ENCODE results near the gene KIAA1328. TPM values are rescaled to one million over a fixed set of nuclear protein-coding genes. Genes with fewer than 3 reads are reported as not detected.

Gene KIAA1328
- total and polyA plus RNA-seq, 2 experiments from 2014 or later, result 3.3 to 12.5 TPM

- DNase-seq (ENCODE audit: low spot score), result no peak
- Histone ChIP-seq H3K4me3 (no peak overlapping the region), H3K4me1 (ENCODE audit: insufficient read depth) (no peaks in the 10 kb centered on the region), H2AFZ (no peak overlapping the region), H3K36me3 (replicated peaks; ENCODE audit: insufficient read depth, low read depth) (no peaks in the 10 kb centered on the region), H3K9me3 (ENCODE audit: low read depth) (no peaks in the 10 kb centered on the region), H3K4me2 (no peak overlapping the region), H3K27me3 (no peaks in the 10 kb centered on the region), H3K9me2 (replicated peaks; ENCODE audit: insufficient read depth) (no peaks in the 10 kb centered on the region), H3K79me2 (no peaks in the 10 kb centered on the region), H3K27ac (no peak overlapping the region), H4K20me1 (ENCODE audit: insufficient read depth, poor library complexity, severe bottlenecking) (no peaks in the 10 kb centered on the region)
- WGBS (ENCODE audit: low lambda C conversion rate, missing lambda C conversion rate), result 65% methylated on average over 5 of the region's 5 CpGs
- no peak for TF ChIP-seq EZH2phosphoT487 (IDR thresholded peaks at IDR 0.05; ENCODE audit: low read depth, severe bottlenecking, unreplicated experiment)
- TF ChIP-seq CTCF (IDR thresholded peaks at IDR 0.05; ENCODE audit: poor library complexity), result no peak
- TF ChIP-seq EZH2 (IDR thresholded peaks at IDR 0.05; ENCODE audit: borderline replicate concordance), result no peak
These were observed 394.1 kb downstream of the KIAA1328 start for GRCh38 chr18:37222999-37223378.

- H3K79me2 ChIP-seq, result no peaks in the 10 kb centered on the region
- H3K27ac ChIP-seq, result no peak overlapping the region
- no peak overlapping the region for H3K4me2 ChIP-seq
- TF ChIP-seq EZH2 (IDR thresholded peaks at IDR 0.05; ENCODE audit: borderline replicate concordance), result no peak
- no peak overlapping the region for H2AFZ ChIP-seq
- no peaks in the 10 kb centered on the region for H4K20me1 ChIP-seq (ENCODE audit: insufficient read depth, poor library complexity, severe bottlenecking)
- WGBS (ENCODE audit: low lambda C conversion rate, missing lambda C conversion rate), result 78% methylated on average over 4 of the region's 4 CpGs
- H3K36me3 ChIP-seq (replicated peaks; ENCODE audit: insufficient read depth, low read depth), result no peaks in the 10 kb centered on the region
- DNase-seq (ENCODE audit: low spot score), result no peak
- H3K27me3 ChIP-seq, result no peaks in the 10 kb centered on the region
- H3K4me1 ChIP-seq (ENCODE audit: insufficient read depth), result no peaks in the 10 kb centered on the region
- H3K9me2 ChIP-seq (replicated peaks; ENCODE audit: insufficient read depth), result no peaks in the 10 kb centered on the region
- H3K4me3 ChIP-seq, result no peak overlapping the region
- H3K9me3 ChIP-seq (ENCODE audit: low read depth), result no peaks in the 10 kb centered on the region
These were observed 396.4 kb downstream of the KIAA1328 start for GRCh38 chr18:37225279-37225678.

GRCh38 chr18:37230768-37231167 is 401.8 kb downstream of the KIAA1328 start:
- Histone ChIP-seq H3K4me2 (no peak overlapping the region), H4K20me1 (ENCODE audit: insufficient read depth, poor library complexity, severe bottlenecking) (no peaks in the 10 kb centered on the region), H3K4me3 (no peak overlapping the region), H3K79me2 (no peaks in the 10 kb centered on the region), H3K4me1 (ENCODE audit: insufficient read depth) (no peaks in the 10 kb centered on the region), H3K27ac (no peak overlapping the region), H3K9me3 (ENCODE audit: low read depth) (no peaks in the 10 kb centered on the region), H3K9me2 (replicated peaks; ENCODE audit: insufficient read depth) (no peaks in the 10 kb centered on the region), H3K36me3 (replicated peaks; ENCODE audit: insufficient read depth, low read depth) (no peaks in the 10 kb centered on the region), H3K27me3 (no peaks in the 10 kb centered on the region), H2AFZ (no peak overlapping the region)
- DNase-seq (ENCODE audit: low spot score), result no peak
- WGBS (ENCODE audit: low lambda C conversion rate, missing lambda C conversion rate), result 67% methylated on average over 3 of the region's 3 CpGs
- TF ChIP-seq EZH2phosphoT487 (IDR thresholded peaks at IDR 0.05; ENCODE audit: low read depth, severe bottlenecking, unreplicated experiment), result no peak

GRCh38 chr18:37231251-37231650 is 402.3 kb downstream of the KIAA1328 start:
- Histone ChIP-seq H3K79me2 (no peaks in the 10 kb centered on the region), H3K27me3 (no peaks in the 10 kb centered on the region), H3K9me2 (replicated peaks; ENCODE audit: insufficient read depth) (no peaks in the 10 kb centered on the region), H3K4me2 (no peak overlapping the region), H4K20me1 (ENCODE audit: insufficient read depth, poor library complexity, severe bottlenecking) (no peaks in the 10 kb centered on the region), H3K4me3 (no peak overlapping the region), H2AFZ (no peak overlapping the region), H3K36me3 (replicated peaks; ENCODE audit: insufficient read depth, low read depth) (no peaks in the 10 kb centered on the region), H3K4me1 (ENCODE audit: insufficient read depth) (no peaks in the 10 kb centered on the region), H3K27ac (no peak overlapping the region), H3K9me3 (ENCODE audit: low read depth) (no peaks in the 10 kb centered on the region)
- no peak for DNase-seq (ENCODE audit: low spot score)
- TF ChIP-seq CTCF (IDR thresholded peaks at IDR 0.05; ENCODE audit: poor library complexity), result no peak
- no peak for TF ChIP-seq EZH2 (IDR thresholded peaks at IDR 0.05; ENCODE audit: borderline replicate concordance)
- TF ChIP-seq EZH2phosphoT487 (IDR thresholded peaks at IDR 0.05; ENCODE audit: low read depth, severe bottlenecking, unreplicated experiment), result no peak
- 92% methylated on average over 3 of the region's 3 CpGs for WGBS (ENCODE audit: low lambda C conversion rate, missing lambda C conversion rate)
